GM19099 (cell line): Measurements from ENCODE around the gene PML.
A peak's percentile ranks its signal among the peaks of the same experiment; 100 is the strongest.

ENCODE experiments used
- POLR2A ChIP-seq: IDR thresholded peaks from 3 replicates; pipeline ENCODE4 v1.6.1; 2011; ENCODE audit warnings: low read depth; ENCODE audit not compliant: insufficient read length; ENCODE audit errors: extremely low read depth

The PML gene

DNA sequence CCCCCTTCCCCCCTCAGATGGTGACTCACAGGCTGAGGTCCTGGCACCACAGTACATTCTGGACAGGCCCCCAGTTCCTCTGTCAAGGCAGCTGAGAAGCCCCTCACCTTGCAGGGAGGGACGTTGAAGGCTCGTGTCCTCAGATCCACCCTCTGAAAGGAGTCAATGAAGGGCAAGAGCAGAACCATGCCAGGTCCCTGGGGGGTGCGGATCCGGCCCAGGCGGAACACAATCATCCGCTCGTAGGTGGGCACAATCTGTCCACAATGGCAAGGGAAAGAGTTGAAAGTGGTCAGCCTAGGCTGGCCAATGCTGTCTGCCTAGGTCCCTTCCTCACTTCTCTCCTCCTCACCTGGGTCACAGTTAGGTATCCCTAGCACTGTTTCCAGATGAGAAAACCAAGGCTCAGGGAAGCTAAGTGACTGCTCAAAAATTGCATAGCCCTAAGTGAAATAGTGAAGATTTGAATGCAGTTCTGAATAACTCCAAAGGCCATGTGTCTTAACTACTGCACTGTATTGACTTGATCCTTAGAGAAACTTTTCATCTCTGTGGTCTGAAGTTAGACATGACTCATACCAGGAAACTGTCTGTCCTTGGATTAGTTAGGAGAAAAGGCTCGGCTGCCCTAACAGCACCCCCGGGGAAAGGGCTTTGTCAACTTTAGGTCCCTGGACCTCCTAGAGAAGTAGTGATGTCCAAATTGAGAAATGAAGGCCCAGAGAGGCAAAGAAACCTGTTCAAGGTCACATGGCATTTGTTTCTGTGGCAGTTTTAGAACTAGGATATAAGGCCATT is 5.3 kb upstream of the PML start:
- TF ChIP-seq POLR2A, result no peak

DNA sequence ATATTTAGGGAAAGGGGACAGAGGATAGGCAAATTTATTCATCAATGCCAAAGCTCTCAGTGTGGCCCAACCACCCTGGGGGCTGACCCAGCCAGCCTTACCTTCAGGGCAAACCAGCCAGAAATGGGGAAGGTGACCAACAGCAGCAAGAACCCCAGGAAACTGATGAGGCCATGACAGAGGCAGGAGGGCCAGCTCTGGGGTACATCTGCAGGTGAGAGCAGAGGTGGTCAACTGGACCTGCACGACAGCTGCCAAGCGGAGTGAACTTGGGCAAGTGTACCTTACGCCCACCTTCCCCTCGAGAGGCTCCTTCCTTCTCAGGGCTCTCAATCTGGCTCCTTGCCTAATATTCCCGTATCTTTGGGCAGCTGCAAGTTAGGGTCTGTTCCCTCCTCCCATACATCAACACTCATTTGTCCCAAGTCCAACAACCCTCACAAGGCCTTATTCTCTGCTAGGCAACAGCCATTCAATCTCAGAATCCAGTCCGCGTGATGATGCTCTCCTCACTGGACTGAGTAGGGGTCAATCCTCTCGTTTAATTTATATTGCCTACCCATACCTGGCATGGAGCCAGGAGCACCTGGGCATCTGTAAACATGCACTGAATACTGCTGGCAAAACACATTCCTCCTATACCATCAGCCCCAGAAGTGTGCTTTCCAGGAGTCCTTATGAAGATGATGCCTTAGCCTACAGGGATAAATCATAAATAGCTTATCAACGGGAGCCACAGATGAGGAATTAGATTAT is 4.1 kb upstream of the PML start:
- no peak for TF ChIP-seq POLR2A

DNA sequence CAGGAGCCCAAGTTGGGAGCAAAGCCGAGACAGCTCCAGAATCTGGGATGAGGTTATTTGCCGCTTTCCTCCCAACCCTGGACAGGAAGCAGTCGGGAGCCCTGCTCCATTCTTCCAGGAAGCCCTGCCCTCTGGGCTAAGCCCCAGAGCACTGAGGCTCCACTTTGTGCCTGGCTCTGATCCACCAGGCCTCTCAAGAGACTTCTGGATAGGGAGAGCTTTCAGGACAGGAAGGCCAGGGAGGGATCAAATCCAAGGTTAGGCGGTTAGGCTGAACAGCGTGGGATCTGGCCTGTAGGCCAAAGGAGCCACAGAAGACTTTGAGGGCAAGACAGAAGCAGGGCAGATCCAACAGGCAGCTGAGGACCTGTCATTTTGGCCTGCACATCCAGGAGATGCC is 3.3 kb upstream of the PML start:
- no peak for TF ChIP-seq POLR2A

DNA sequence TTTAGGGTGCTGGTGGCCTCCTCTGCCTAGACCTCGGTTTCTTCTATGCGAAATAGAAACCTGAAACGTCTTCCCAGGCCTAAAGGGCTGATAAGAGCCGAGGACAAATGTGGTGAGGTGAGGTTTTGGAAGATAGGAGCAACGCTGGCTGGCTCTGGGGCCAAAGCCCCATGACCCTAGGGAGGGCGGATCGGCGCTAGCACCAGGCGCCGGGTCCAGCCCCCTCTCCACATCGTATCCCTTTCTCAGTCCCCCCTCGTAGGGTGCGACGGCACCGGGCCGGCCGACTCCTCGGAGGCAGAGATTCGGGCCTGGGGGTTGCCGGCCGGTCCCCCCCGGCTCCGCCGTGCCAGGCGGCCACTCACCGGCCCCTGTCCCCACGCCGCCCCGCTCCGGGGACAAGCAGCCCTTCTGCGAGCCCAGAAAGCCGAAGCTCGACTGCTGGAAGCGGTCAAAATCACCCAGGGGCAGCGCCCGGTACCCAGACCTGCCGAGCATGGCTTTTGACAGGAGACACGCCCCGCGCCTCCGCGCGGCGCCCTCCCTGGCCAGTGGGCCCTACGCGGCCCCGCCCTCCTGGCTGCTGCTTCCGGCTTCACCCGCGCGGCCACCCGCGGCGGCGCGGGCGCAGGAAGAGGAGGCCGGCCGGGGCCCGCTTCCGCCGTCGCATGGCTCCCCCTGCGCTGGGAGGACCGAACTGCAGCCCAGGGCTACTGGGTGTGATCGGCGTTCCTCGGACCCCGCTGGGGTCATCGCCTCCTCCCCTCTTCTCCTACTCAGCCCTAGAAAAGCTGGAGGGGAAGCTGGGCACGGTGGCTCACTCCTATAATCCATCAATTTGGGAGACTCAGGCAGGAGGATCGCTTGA is 2.6 kb upstream of the PML start, which contains the start of gene STOML1:
TSS of gene STOML1 (minus strand) at position 570 of the 868 bp plus-strand sequence. CDS start at position 498, 72 bp downstream.
- peak; percentile 77 for TF ChIP-seq POLR2A

DNA sequence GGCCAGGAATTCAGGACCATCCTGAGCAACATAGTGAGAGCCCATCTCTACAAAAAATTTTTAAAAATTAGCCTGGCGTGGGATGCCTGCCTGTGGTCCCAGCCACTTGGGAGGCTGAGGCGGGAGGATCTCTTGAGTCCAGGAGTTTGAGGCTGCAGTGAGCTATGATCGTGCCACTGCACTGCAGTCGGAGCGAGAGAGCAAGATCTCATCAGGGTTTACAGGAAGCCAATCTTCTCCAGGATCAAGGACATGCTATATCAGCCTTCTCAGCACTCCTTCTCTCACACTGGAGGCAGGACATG is 2.0 kb upstream of the PML start:
- TF ChIP-seq POLR2A, result no peak

DNA sequence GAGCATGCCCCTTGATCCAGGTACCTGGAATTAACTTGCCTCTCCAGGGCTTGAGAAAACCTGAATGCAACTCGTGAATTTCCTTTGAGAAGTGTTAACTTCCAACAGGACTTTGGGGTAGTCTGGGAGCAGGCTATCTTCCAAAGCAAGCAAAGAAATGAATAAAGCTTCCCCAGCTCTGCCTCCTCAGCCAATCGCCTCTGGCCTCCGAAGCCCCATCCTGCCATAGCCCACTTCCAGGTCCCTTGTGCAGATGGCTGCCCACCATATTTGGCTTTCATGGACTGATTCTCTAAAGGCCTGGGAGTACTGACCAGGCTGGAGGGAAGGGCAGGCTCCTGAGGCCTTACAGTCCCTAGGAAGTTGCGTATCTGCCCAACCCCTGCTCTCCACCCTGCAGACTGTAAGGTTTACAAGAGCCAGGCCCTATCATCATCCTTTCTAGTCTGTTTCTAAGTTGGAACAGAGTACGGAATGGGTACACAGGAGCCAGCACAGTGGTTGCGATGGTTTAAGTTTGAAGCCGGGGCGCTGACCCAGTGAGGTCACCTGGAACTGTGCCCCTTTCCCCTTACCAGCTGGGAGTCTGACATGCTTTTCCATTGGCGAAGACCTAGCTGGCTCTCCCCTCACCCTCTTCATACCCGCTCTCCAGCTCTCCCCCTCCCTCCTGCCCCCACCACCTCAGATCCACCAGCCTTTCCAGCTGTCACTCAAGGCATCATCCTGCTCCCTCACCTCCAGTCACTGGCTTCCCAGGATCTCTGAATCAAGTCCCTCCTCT is 1.1 kb upstream of the PML start:
- no peak for TF ChIP-seq POLR2A

DNA sequence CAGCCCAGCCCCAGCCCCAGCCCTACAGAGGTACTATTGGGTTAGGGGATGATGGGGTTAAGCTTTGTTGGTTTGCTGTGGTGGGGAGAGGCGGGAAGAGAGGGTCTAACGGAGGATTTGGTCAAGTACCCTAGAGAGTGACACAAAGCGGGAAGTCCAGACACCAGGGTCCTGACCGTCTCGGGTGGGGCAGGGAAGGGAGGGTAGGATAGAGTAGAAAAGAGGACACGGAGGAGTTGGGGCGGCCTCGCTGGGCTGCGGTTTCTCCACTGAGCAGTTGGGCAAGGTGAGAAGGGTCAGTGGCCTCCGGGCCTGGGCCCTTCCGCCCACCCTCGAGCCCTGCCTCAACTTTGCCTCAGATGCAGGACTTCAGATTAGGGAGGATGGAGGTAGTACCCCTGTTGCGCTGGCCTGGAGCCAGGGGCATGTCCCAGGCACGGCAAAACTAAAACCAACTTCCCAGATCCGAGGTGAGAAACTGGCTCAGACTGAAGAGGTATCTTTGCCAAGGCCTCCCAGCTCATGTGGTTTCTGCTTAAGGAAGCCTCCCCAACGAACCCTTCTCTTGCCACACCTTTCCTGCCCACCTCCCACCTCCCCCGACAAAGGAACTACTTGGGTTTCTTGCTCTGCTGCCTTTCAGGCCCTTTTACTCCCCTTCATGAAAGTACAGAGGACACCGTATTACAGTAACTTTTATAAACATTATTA is 551 bp downstream of the PML start:
- no peak for TF ChIP-seq POLR2A

DNA sequence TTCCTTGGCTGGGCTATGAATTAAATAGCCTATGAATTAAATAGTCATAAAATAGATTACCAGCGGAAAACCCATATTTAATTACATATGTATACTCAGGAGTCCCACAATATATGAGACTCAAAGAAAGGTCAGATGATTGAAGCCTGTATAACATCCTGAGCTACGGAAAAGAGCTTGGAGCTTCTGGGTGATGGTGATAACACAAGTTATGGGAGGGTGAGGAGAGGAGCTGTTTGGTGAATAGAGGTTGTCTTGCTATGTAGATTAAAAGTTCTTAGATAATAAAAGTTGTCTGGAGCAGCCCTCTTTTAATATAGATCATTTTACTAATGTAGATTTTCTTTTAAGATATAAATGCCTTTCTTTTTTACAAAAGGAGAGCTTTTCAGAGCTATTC is 1.8 kb downstream of the PML start:
- no peak for TF ChIP-seq POLR2A

DNA sequence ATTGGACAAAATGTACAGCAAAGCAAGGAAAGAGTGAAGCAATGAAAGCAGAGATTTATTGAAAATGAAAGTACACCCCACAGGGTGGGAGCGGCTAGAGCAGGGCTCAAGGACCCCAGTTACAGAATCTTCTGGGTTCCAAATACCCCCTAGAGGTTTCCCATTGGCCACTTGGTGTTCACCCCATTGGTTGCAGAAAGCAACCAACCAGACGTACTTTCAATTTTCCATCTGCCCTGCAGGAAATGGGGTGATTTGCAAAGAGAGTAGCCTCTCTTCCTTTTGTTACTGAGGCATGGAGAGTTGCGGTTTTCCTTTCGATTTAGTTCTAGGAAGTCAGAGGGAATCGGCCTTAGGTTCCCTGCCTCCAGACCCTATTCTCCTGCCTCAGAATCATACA is 2.4 kb downstream of the PML start:
- TF ChIP-seq POLR2A, result peak; percentile 16

DNA sequence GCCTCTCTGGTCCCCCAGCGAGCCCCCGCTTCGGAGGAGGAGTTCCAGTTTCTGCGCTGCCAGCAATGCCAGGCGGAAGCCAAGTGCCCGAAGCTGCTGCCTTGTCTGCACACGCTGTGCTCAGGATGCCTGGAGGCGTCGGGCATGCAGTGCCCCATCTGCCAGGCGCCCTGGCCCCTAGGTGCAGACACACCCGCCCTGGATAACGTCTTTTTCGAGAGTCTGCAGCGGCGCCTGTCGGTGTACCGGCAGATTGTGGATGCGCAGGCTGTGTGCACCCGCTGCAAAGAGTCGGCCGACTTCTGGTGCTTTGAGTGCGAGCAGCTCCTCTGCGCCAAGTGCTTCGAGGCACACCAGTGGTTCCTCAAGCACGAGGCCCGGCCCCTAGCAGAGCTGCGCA is 3.5 kb downstream of the PML start:
- TF ChIP-seq POLR2A, result no peak

DNA sequence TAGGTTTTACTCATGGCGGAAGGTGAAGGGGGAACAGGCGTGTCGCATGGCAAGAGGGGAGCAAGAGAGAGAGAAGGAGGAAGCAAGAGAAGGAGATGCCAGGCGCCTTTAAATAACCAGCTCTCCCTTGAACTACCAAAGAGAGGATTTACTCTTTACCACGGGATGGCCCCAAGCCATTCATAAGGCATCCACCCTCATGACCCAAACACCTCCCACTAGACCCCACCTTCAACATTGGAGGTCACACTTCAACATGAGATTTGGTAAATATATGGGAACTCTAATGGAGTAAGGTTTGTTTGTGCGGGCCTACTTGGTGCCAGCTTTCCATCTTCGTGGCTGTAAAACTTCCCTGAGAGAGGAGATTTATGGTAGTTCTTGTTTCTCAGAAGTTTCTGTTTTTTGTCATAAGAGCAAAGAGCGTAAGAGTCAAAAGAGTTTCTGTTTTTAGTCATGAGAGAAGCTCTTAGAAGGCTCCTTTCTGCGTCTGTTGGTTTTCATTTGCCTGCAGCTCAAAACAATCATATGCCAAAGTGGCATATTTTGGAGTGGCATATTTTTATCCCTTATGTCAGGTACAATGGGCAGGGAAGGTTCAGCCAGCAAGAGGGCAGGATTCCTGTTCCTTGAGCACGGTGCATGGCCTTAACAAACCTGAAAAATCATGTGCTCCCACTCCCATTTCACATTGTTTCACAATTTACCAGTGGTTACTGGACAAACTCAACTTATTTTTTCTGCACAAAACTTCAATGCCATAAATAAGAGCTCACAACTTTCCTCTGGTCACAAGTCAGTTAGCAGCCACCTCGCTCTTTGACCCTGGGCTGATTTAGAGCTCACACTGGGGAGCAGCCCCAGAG is 12.5 kb downstream of the PML start:
- no peak for TF ChIP-seq POLR2A

DNA sequence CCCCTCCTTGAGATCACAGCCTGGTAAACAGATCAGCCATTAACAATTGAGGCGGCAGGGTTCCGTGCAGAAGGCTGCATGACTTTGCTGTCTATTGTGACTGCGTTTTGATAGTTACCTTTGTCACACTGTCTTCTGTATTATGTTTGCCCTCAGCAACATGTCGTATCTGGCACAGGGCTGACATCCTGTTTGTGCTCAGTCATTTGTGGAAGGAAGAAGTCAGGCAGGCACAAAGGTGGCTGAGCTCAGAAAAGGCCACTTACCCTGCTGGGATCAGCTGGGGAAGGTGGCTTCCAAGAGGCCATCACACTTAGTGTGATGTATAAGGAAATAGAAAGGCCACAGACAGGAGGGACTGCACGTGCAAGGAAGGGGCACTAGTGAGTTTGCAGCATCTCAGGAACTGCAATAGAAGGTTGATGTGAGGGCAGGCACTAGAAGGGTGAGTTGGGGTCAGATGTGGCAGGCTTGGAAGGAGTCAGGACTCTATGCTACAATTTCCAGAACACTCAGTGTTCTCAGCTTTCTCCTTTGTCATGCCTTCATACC is 13.4 kb downstream of the PML start:
- TF ChIP-seq POLR2A, result no peak

DNA sequence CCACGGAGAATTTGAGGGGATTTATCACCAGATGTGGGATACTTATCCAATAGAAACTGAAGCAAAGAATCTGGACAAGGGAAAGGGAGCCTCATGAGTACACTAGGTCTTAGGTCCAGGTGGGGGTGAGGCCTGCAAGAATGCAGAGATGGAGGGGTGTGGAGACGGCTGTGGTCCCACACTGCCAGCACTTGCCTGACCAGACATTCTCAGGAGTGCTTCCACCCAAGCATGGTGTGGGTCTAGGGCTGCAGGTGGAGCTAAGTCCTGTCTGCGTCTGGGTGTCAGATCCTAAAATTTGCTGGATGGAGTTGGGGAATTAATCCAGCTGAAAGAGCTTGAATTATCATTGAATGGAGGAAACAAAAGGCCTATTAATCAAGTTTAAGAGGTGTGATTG is 14.4 kb downstream of the PML start:
- no peak for TF ChIP-seq POLR2A
